Superior temporal gyrus (tissue), 1 donor: ENCODE measurements around the gene ITCH.
A peak's percentile ranks its signal among the peaks of the same experiment; 100 is the strongest.
"Not testable (repeated sequence)": the region's sequence is repeated elsewhere in the genome, so short reads cannot be mapped to it uniquely, and the experiment has no call there.

Experiments
- DNase-seq: peaks from one replicate; pipeline ENCODE4 v3.0.0-alpha.2; 2016; ENCODE audit errors: extremely low spot score

ITCH gene

GRCh38 chr20:34343458-34344211, 19.4 kb upstream of the ITCH start:
- no peak for DNase-seq

- no peak for DNase-seq
Measured at GRCh38 chr20:34344238-34344637, 18.8 kb upstream of the ITCH start.

GRCh38 chr20:34345402-34345736, 17.7 kb upstream of the ITCH start:
- no peak for DNase-seq

GRCh38 chr20:34345839-34346532, 17.1 kb upstream of the ITCH start:
- DNase-seq = not testable (repeated sequence)

GRCh38 chr20:34346533-34346865, 16.6 kb upstream of the ITCH start:
- not testable (repeated sequence) for DNase-seq

GRCh38 chr20:34347571-34347970, 15.5 kb upstream of the ITCH start:
- DNase-seq = no peak

GRCh38 chr20:34350095-34350494, 13.0 kb upstream of the ITCH start:
- no peak for DNase-seq

- DNase-seq = not testable (repeated sequence)
Measured at GRCh38 chr20:34353467-34353866, 9.6 kb upstream of the ITCH start.

GRCh38 chr20:34355427-34355826, 7.6 kb upstream of the ITCH start:
- no peak for DNase-seq

- not testable (repeated sequence) for DNase-seq
Measured at GRCh38 chr20:34359729-34360128, 3.3 kb upstream of the ITCH start.

GRCh38 chr20:34362502-34363061, 491 bp upstream of the ITCH start:
- no peak for DNase-seq

- peak; percentile 46 for DNase-seq
Measured at GRCh38 chr20:34363465-34364222, 571 bp downstream of the ITCH start.

GRCh38 chr20:34364223-34364506, 1.1 kb downstream of the ITCH start:
- no peak for DNase-seq

GRCh38 chr20:34365765-34366213, 2.7 kb downstream of the ITCH start:
- DNase-seq = no peak

- no peak for DNase-seq
Measured at GRCh38 chr20:34367155-34367554, 4.1 kb downstream of the ITCH start.

- not testable (repeated sequence) for DNase-seq
Measured at GRCh38 chr20:34367911-34368310, 4.8 kb downstream of the ITCH start.

- no peak for DNase-seq
Measured at GRCh38 chr20:34368547-34368946, 5.5 kb downstream of the ITCH start.

- DNase-seq = no peak
Measured at GRCh38 chr20:34369265-34369664, 6.2 kb downstream of the ITCH start.

- DNase-seq = no peak
Measured at GRCh38 chr20:34370062-34370461, 7.0 kb downstream of the ITCH start.

- DNase-seq = no peak
Measured at GRCh38 chr20:34373445-34373844, 10.4 kb downstream of the ITCH start.

- DNase-seq = no peak
Measured at GRCh38 chr20:34374209-34374760, 11.2 kb downstream of the ITCH start.

- DNase-seq = no peak
Measured at GRCh38 chr20:34375977-34376430, 12.9 kb downstream of the ITCH start.
